Pancreas (tissue), 10 donors: Measurements from ENCODE around the gene LNX2. TPM values are rescaled to one million over a fixed set of nuclear protein-coding genes. Genes with fewer than 3 reads are reported as not detected.

ENCODE experiments used
- ATAC-seq, 4 donors: fragments of 200-7000 bp; cut with Tn5 transposase; one replicate each; pipeline versions ENCODE4 v1.8.0 to v1.9.1; 2020; ENCODE audit warnings: mild to moderate bottlenecking in 4 of 4, moderate library complexity in 4 of 4
- DNase-seq, 6 donors: peaks; one replicate each; pipeline ENCODE4 v3.0.0-alpha.2; 2020
- FAIRE-seq: peaks from 2 replicates; lab custom pipeline; 2012; peaks lifted over from hg19 to GRCh38; lab: Jason Lieb, UNC
- H3K27ac ChIP-seq, 4 donors: fragments of 200-600 bp; sonication (generic); 1 replicate in 3 of 4; 2 replicates in 1 of 4; pipeline versions ENCODE4 v1.5.0 to v1.8.0; 2020
- H3K27me3 ChIP-seq, 4 donors: fragments of 200-600 bp; one replicate each; pipeline ENCODE4 v1.8.0; 2021
- H3K36me3 ChIP-seq, 3 donors: fragments of 200-600 bp; sonication (generic) in 1 of 3; one replicate each; pipeline versions ENCODE4 v1.5.0 to v1.8.0; 2020 to 2021
- H3K4me1 ChIP-seq, 3 donors: fragments of 200-600 bp; one replicate each; pipeline ENCODE4 v1.8.0; 2021
- H3K4me3 ChIP-seq, 4 donors: fragments of 200-600 bp; sonication (generic) in 2 of 4; one replicate each; pipeline versions ENCODE4 v1.5.0 to v1.8.0; 2020 to 2021
- H3K9me3 ChIP-seq, 4 donors: fragments of 200-600 bp; one replicate each; pipeline ENCODE4 v1.8.0; 2021
- CTCF ChIP-seq, 4 donors: fragments of 200-600 bp; sonication (generic) in 3 of 4; IDR thresholded peaks; one replicate each; pipeline versions ENCODE4 v1.5.0 to v1.8.0; 2021; ENCODE audit warnings: antibody characterized with exemption in 4 of 4
- WGBS, 2 donors: extraction: QIAGEN DNeasy Blood & Tissue Kit; methylation state at CpG; one replicate each; pipeline ENCODE4 v1.1.7; 2013; 5-methylcytosine and 5-hydroxymethylcytosine counted together
- intact Hi-C, 3 donors: fragments of 100-400 bp; cut with DNase I; formaldehyde crosslinking; loops; one replicate each; pipeline versions ENCODE4 v1.11.1 to v1.14.2; 2022
- polyA plus RNA-seq, 2 donors: library from polyadenylated mRNA; stranded (reverse); fragments of 200-250 nt; gene quantifications; one replicate each; pipeline ENCODE4 v1.2.3, GENCODE V29; 2013
- total RNA-seq, 6 donors: library from RNA; stranded (reverse); fragmentation: NEBNext Ultra II Directional in 4 of 6; extraction: Animal tissue kit (Norgen Biotek cat#: 25700) in 4 of 6; gene quantifications; one replicate each; pipeline versions ENCODE4 v1.2.1 to v1.2.4, GENCODE V29; 2021 to 2023
- donor health status: healthy with polysubstance abuse.
- donor health status: DM: no; HTN: no; CAD: no; lungs with moderate emphysema.
- donor health status: DM: no; HTN: no; CAD: no.
- donor health status: control.
- donor health status: control.
- donor health status: Bipolar disorder and iron deficiency.
- donor health status: DM: yes; HTN: yes; CAD: no.
- donor health status: DM: no; HTN: no; CAD: no.
- donor health status: DM: no; HTN: no; CAD: no.
- donor health status: DM: yes; HTN: yes; CAD: no.

Gene LNX2
- total and polyA plus RNA-seq, 8 donors = 4.9 to 18.9 (median 14.1) TPM

- Histone ChIP-seq H3K27ac (no peak overlapping the region), H3K4me1 (peaks cover 34 to 43% (median 41%) of the 10 kb centered on the region in 3 donors), H3K4me3 (no peak overlapping the region), H3K36me3 (no peaks in the 10 kb centered on the region), H3K27me3 (no peaks in the 10 kb centered on the region), H3K9me3 (no peaks in the 10 kb centered on the region)
- FAIRE-seq (no peak), ATAC-seq (no peak), DNase-seq (no peak)
- TF ChIP-seq CTCF (IDR thresholded peaks at IDR 0.05) = no peak
- WGBS, 2 donors = 57 to 60% methylated on average over 2 of the region's 2 CpGs
- intact Hi-C loops = loop anchor here in 1 of 3 donors (10.0 kb wide), 1 partner anchor 71 kb away; no protein-coding TSS in a partner anchor
Measured at GRCh38 chr13:27625839-27626238, 5.5 kb upstream of the LNX2 start.

- WGBS, 2 donors = 31 to 34% methylated on average over 3 of the region's 3 CpGs
- Histone ChIP-seq H3K9me3 (no peaks in the 10 kb centered on the region), H3K27me3 (no peaks in the 10 kb centered on the region), H3K4me3 (peak overlapping the region in 2 of 4 donors; percentile 1 to 3), H3K4me1 (peaks cover 28 to 35% (median 34%) of the 10 kb centered on the region in 3 donors), H3K27ac (peak overlapping the region in 2 of 4 donors; percentile 60 to 98), H3K36me3 (no peaks in the 10 kb centered on the region)
- no peak for TF ChIP-seq CTCF (IDR thresholded peaks at IDR 0.05)
- FAIRE-seq (no peak), DNase-seq (peak in 3 of 6 donors; percentile 52 to 69 (median 60)), ATAC-seq (peak; percentile 7 to 40 (median 22))
- intact Hi-C loops = loop anchor here in 1 of 3 donors (10.0 kb wide), 1 partner anchor 69 kb away; no protein-coding TSS in a partner anchor
Measured at GRCh38 chr13:27624071-27624470, 3.7 kb upstream of the LNX2 start.

- H3K27ac ChIP-seq = peak overlapping the region in 1 of 4 donors; percentile 98
- ATAC-seq (no peak), FAIRE-seq (no peak), DNase-seq (no peak)
- WGBS, 2 donors = 55 to 58% methylated on average over 7 of the region's 7 CpGs
- H3K4me1 ChIP-seq = peaks cover 28 to 34% (median 32%) of the 10 kb centered on the region in 3 donors
- intact Hi-C loops = loop anchor here in 1 of 3 donors (10.0 kb wide), 1 partner anchor 68 kb away; no protein-coding TSS in a partner anchor
- H3K36me3 ChIP-seq = no peaks in the 10 kb centered on the region
- peak overlapping the region in 3 of 4 donors; percentile 86 to 93 (median 87) for H3K4me3 ChIP-seq
- no peak for TF ChIP-seq CTCF (IDR thresholded peaks at IDR 0.05)
- H3K27me3 ChIP-seq = no peaks in the 10 kb centered on the region
- H3K9me3 ChIP-seq = no peaks in the 10 kb centered on the region
Measured at GRCh38 chr13:27622881-27623280, 2.6 kb upstream of the LNX2 start.

- H3K27ac ChIP-seq = peak overlapping the region; percentile 96 to 99 (median 98)
- no peaks in the 10 kb centered on the region for H3K9me3 ChIP-seq
- no peaks in the 10 kb centered on the region for H3K27me3 ChIP-seq
- intact Hi-C loops = loop anchor here in 1 of 3 donors (10.0 kb wide), 1 partner anchor 67 kb away; no protein-coding TSS in a partner anchor
- 4 to 5% methylated on average over 13 of the region's 13 CpGs for WGBS, 2 donors
- no peak for TF ChIP-seq CTCF (IDR thresholded peaks at IDR 0.05)
- H3K4me1 ChIP-seq = peaks cover 31 to 38% (median 36%) of the 10 kb centered on the region in 3 donors
- FAIRE-seq = no peak
- peak overlapping the region; percentile 44 to 93 (median 86) for H3K4me3 ChIP-seq
- H3K36me3 ChIP-seq = no peaks in the 10 kb centered on the region
- DNase-seq = no peak
- ATAC-seq = no peak
Measured at GRCh38 chr13:27622102-27622820, 1.9 kb upstream of the LNX2 start.
